NCI-H1105 (cell line): ENCODE results near the gene USP25.

ENCODE experiments used
- DNase-seq: peaks from one replicate; lab custom pipeline; 2025; lab: John Stamatoyannopoulos, UW

Gene USP25

GRCh38 chr21:15729674-15730483 lies at the start of gene USP25:
TSS of gene USP25 (plus strand) at chr21:15729982. CDS start at chr21:15730394, 412 bp downstream.
- DNase-seq, result peak; percentile 81

- no peak for DNase-seq
Observed at GRCh38 chr21:15682186-15682895, 47.4 kb upstream of the USP25 start.

GRCh38 chr21:15682977-15683376 lies 46.8 kb upstream of the USP25 start:
- no peak for DNase-seq

GRCh38 chr21:15686506-15686905 lies 43.3 kb upstream of the USP25 start:
- DNase-seq, result no peak

GRCh38 chr21:15687208-15687607 lies 42.6 kb upstream of the USP25 start:
- no peak for DNase-seq

GRCh38 chr21:15688016-15688415 lies 41.8 kb upstream of the USP25 start:
- DNase-seq, result no peak

- no peak for DNase-seq
Observed at GRCh38 chr21:15688809-15689208, 41.0 kb upstream of the USP25 start.

- DNase-seq, result no peak
Observed at GRCh38 chr21:15692711-15693110, 37.1 kb upstream of the USP25 start.

- no peak for DNase-seq
Observed at GRCh38 chr21:15695241-15695640, 34.5 kb upstream of the USP25 start.

GRCh38 chr21:15701830-15702229 lies 28.0 kb upstream of the USP25 start:
- DNase-seq, result no peak

- DNase-seq, result no peak
Observed at GRCh38 chr21:15703932-15704331, 25.9 kb upstream of the USP25 start.

GRCh38 chr21:15706696-15707095 lies 23.1 kb upstream of the USP25 start:
- no peak for DNase-seq

- DNase-seq, result no peak
Observed at GRCh38 chr21:15713412-15713811, 16.4 kb upstream of the USP25 start.

- no peak for DNase-seq
Observed at GRCh38 chr21:15718711-15719110, 11.1 kb upstream of the USP25 start.

- DNase-seq, result no peak
Observed at GRCh38 chr21:15719976-15720375, 9.8 kb upstream of the USP25 start.

GRCh38 chr21:15722591-15723324 lies 7.0 kb upstream of the USP25 start:
- DNase-seq, result no peak

GRCh38 chr21:15725949-15726348 lies 3.8 kb upstream of the USP25 start:
- DNase-seq, result no peak

- no peak for DNase-seq
Observed at GRCh38 chr21:15728046-15728445, 1.7 kb upstream of the USP25 start.

- no peak for DNase-seq
Observed at GRCh38 chr21:15729346-15729673, 472 bp upstream of the USP25 start.

- no peak for DNase-seq
Observed at GRCh38 chr21:15730484-15731242, 881 bp downstream of the USP25 start.

GRCh38 chr21:15731243-15731613 lies 1.4 kb downstream of the USP25 start:
- DNase-seq, result no peak

GRCh38 chr21:15732290-15732995 lies 2.7 kb downstream of the USP25 start:
- no peak for DNase-seq
